Lung (tissue), 12 donors: ENCODE data around the gene TNNC2. TPM values are rescaled to one million over a fixed set of nuclear protein-coding genes. Genes with fewer than 3 reads are reported as not detected.
A peak's percentile ranks its signal among the peaks of the same experiment; 100 is the strongest.

Experiments used
- ATAC-seq: fragments of 200-7000 bp; cut with Tn5 transposase; one replicate; pipeline ENCODE4 v1.9.1; 2020; ENCODE audit warnings: moderate number of reproducible peaks; ENCODE audit not compliant: insufficient read depth, low FRiP score
- DNase-seq, 3 donors: peaks; one replicate each; pipeline ENCODE4 v3.0.0-alpha.2; 2013 to 2017
- H3K27ac ChIP-seq, 2 donors: one replicate each; pipeline ENCODE4 v1.5.1; 2013; ENCODE audit warnings: mild to moderate bottlenecking in 2 of 2, moderate library complexity in 2 of 2, control low read depth in 1 of 2, inconsistent platforms in 1 of 2, low read depth in 1 of 2, low read length in 1 of 2
- H3K27me3 ChIP-seq, 3 donors: one replicate each; pipeline ENCODE4 v1.5.1; 2013; ENCODE audit warnings: low read length in 2 of 3; ENCODE audit not compliant: control insufficient read depth in 3 of 3, insufficient read depth in 3 of 3
- H3K36me3 ChIP-seq, 4 donors: one replicate each; pipeline ENCODE4 v1.5.1; 2013; ENCODE audit warnings: low read length in 4 of 4, mild to moderate bottlenecking in 1 of 4, moderate library complexity in 1 of 4; ENCODE audit not compliant: control insufficient read depth in 4 of 4, insufficient read depth in 4 of 4
- H3K4me1 ChIP-seq, 5 donors: one replicate each; pipeline ENCODE4 v1.5.1; 2013; ENCODE audit warnings: low read length in 5 of 5, mild to moderate bottlenecking in 2 of 5, moderate library complexity in 1 of 5; ENCODE audit not compliant: control insufficient read depth in 5 of 5, insufficient read depth in 5 of 5
- H3K4me3 ChIP-seq: one replicate; pipeline ENCODE4 v1.5.1; 2013; ENCODE audit warnings: mild to moderate bottlenecking, control low read depth, moderate library complexity
- H3K9ac ChIP-seq, 2 donors: one replicate each; pipeline ENCODE4 v1.5.1; 2013; ENCODE audit warnings: low read length in 2 of 2, control low read depth in 1 of 2; ENCODE audit not compliant: insufficient read depth in 1 of 2
- H3K9me3 ChIP-seq, 4 donors: one replicate each; pipeline ENCODE4 v1.5.1; 2013; ENCODE audit warnings: low read length in 3 of 4, mild to moderate bottlenecking in 1 of 4, moderate library complexity in 1 of 4; ENCODE audit not compliant: control insufficient read depth in 4 of 4, insufficient read depth in 3 of 4
- CTCF ChIP-seq: IDR thresholded peaks from 2 replicates; pipeline ENCODE4 v1.5.1; 2012; ENCODE audit warnings: mild to moderate bottlenecking; ENCODE audit errors: control extremely low read depth, extremely low read depth
- WGBS, 2 donors: extraction: QIAGEN DNeasy Blood & Tissue Kit; methylation state at CpG; one replicate each; pipeline ENCODE4 v1.1.7; 2013; 5-methylcytosine and 5-hydroxymethylcytosine counted together
- polyA plus RNA-seq, 2 donors: library from polyadenylated mRNA; stranded (reverse); fragments of 200-250 nt; gene quantifications; one replicate each; pipeline ENCODE4 v1.2.1, GENCODE V29; 2013
- total RNA-seq, 2 donors: library from RNA; depleted of rRNA in 1 of 2; stranded (reverse); fragments of >200 nt in 1 of 2; gene quantifications; one replicate each; pipeline ENCODE4 v1.2.1, GENCODE V29; 2014 to 2021
- donor health status: control.
- donor health status: control.
- donor health status: Bipolar disorder and iron deficiency.
- donor health status: healthy.
- donor health status: DM: yes; HTN: yes; CAD: no.

Gene TNNC2
- total and polyA plus RNA-seq, 4 donors, result 0.54 to 1.5 (median 1.1) TPM; not detected in 1

- TF ChIP-seq CTCF, result no peak
- Histone ChIP-seq H3K27me3 (no peaks in the 10 kb centered on the region), H3K27ac (peak overlapping the region in 1 of 2 donors; percentile 1), H3K4me1 (peaks cover 0 to 8% (median 2%) of the 10 kb centered on the region in 5 donors), H3K9me3 (no peaks in the 10 kb centered on the region), H3K36me3 (peaks cover 21 to 43% (median 30%) of the 10 kb centered on the region in 4 donors), H3K4me3 (no peak overlapping the region), H3K9ac (no peak overlapping the region)
- no peak for DNase-seq
- 95% methylated on average over 10 of the region's 10 CpGs for WGBS, 2 donors
- ATAC-seq, result no peak
Measured at GRCh38 chr20:45841407-45842129, 14.5 kb upstream of the TNNC2 start.

GRCh38 chr20:45840700-45841198 is 13.6 kb upstream of the TNNC2 start:
- TF ChIP-seq CTCF, result no peak
- Histone ChIP-seq H3K4me1 (peaks cover 0 to 11% (median 2%) of the 10 kb centered on the region in 5 donors), H3K27ac (no peak overlapping the region), H3K4me3 (no peak overlapping the region), H3K36me3 (peaks cover 22 to 39% (median 25%) of the 10 kb centered on the region in 4 donors), H3K9me3 (no peaks in the 10 kb centered on the region), H3K27me3 (no peaks in the 10 kb centered on the region), H3K9ac (no peak overlapping the region)
- WGBS, 2 donors, result 91 to 93% methylated on average over 25 of the region's 25 CpGs
- no peak for DNase-seq
- no peak for ATAC-seq

- no peak for ATAC-seq
- H3K27ac ChIP-seq, result peak overlapping the region in 1 of 2 donors; percentile 0
- DNase-seq, result no peak
- H3K27me3 ChIP-seq, result no peaks in the 10 kb centered on the region
- H3K36me3 ChIP-seq, result peaks cover 7 to 23% (median 20%) of the 10 kb centered on the region in 4 donors
- no peak overlapping the region for H3K9ac ChIP-seq
- WGBS, 2 donors, result 46 to 75% methylated on average over 1 of the region's 1 CpG
- H3K9me3 ChIP-seq, result no peaks in the 10 kb centered on the region
- H3K4me3 ChIP-seq, result no peak overlapping the region
- H3K4me1 ChIP-seq, result peaks cover 6 to 31% (median 12%) of the 10 kb centered on the region in 5 donors
- TF ChIP-seq CTCF, result no peak
Measured at GRCh38 chr20:45836841-45837240, 9.7 kb upstream of the TNNC2 start.
